Measurements from ENCODE around the gene CCDC138. TPM values are rescaled to one million over a fixed set of nuclear protein-coding genes. Genes with fewer than 3 reads are reported as not detected.

CCDC138 gene
- total RNA-seq, 2 experiments from 2014 or later: 4.7 to 5.8 TPM

DNA sequence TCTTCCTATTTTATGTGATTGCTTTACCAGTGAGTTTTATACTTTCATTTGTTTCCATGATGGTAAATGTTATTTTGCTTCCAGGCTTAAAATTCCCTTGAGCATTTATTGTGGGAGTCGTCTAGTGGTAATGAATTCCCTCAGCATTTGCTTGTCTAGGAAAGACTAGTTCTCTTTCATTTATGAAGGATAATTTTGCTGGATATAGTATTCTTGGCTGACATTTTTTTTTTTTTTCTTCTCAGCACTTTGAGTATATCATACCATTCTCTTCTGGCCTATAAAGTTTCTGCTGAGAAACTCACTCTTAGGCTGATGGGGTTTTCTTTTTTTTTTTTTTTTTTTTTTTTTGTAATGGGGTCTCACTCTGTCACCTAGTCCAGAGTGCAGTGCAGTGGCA, 103.3 kb downstream of the CCDC138 start:
- TF ChIP-seq CTCF (IDR thresholded peaks at IDR 0.05): no peak
- ATAC-seq (ENCODE audit: poor library complexity): no peak
- Histone ChIP-seq H3K36me3 (ENCODE audit: insufficient read depth, low read length) (peaks cover 5% of the 10 kb centered on the region), H3K27me3 (ENCODE audit: control insufficient read depth in 1 of 2, insufficient read depth in 2 of 2, low read length in 2 of 2) (no peaks in the 10 kb centered on the region), H3K27ac (ENCODE audit: low read depth in 1 of 2, low read length in 2 of 2) (no peak overlapping the region), H3K4me1 (ENCODE audit: insufficient read depth, low read length) (no peaks in the 10 kb centered on the region), H3K9me3 (ENCODE audit: control insufficient read depth in 1 of 2, insufficient read depth in 1 of 2, low read length in 2 of 2) (peaks cover 22 to 48% of the 10 kb centered on the region in 2 experiments), H3K4me3 (ENCODE audit: low read length) (no peak overlapping the region)
- intact Hi-C loops (cut with DNase I, micrococcal nuclease): no loop called here
- no peaks in the 10 kb centered on the region for H3K4me1 Mint-ChIP-seq (ENCODE audit: low read depth)
- CTCF ChIA-PET: no interaction called here
- no peak overlapping the region for H3K27ac Mint-ChIP-seq
- POLR2A ChIA-PET: no interaction called here
- H3K9me3 Mint-ChIP-seq: peaks cover 37% of the 10 kb centered on the region
- H3K4me3 Mint-ChIP-seq: no peak overlapping the region
- no peaks in the 10 kb centered on the region for H3K27me3 Mint-ChIP-seq
- no peak for DNase-seq
- H3K36me3 Mint-ChIP-seq (ENCODE audit: low read depth): peaks cover 60% of the 10 kb centered on the region

DNA sequence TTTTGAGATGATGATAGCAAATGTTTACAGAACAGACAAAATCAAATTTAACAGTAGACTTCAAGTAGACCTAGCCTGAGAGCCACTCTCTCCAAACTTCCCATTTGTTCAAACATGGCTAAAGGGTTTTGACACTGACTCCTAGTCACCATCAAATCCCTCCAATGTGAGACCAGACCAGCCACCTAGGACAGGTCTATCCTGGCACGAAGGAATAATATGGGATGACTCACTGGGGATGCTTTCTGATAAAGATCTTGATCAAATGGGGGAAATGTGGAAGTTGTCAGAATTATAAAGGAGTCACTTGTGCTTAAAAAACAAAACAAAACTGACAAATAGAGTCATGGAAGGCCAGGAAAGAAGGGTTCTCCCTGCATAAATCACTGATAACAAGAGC, 106.7 kb downstream of the CCDC138 start:
- Histone ChIP-seq H3K4me3 (ENCODE audit: low read length) (no peak overlapping the region), H3K4me1 (ENCODE audit: insufficient read depth, low read length) (no peaks in the 10 kb centered on the region), H3K9me3 (ENCODE audit: control insufficient read depth in 1 of 2, insufficient read depth in 1 of 2, low read length in 2 of 2) (peaks cover 23 to 41% of the 10 kb centered on the region in 2 experiments), H3K36me3 (ENCODE audit: insufficient read depth, low read length) (peaks cover 21% of the 10 kb centered on the region), H3K27ac (ENCODE audit: low read depth in 1 of 2, low read length in 2 of 2) (no peak overlapping the region), H3K27me3 (ENCODE audit: control insufficient read depth in 1 of 2, insufficient read depth in 2 of 2, low read length in 2 of 2) (no peaks in the 10 kb centered on the region)
- H3K4me1 Mint-ChIP-seq (ENCODE audit: low read depth): no peaks in the 10 kb centered on the region
- no peak for TF ChIP-seq CTCF (IDR thresholded peaks at IDR 0.05)
- ATAC-seq (ENCODE audit: poor library complexity) (no peak), DNase-seq (no peak)
- intact Hi-C loops (cut with DNase I, micrococcal nuclease): no loop called here
- no peak overlapping the region for H3K4me3 Mint-ChIP-seq
- peaks cover 83% of the 10 kb centered on the region for H3K36me3 Mint-ChIP-seq (ENCODE audit: low read depth)
- H3K27ac Mint-ChIP-seq: no peak overlapping the region
- H3K27me3 Mint-ChIP-seq: no peaks in the 10 kb centered on the region
- CTCF ChIA-PET: no interaction called here
- POLR2A ChIA-PET: no interaction called here
- peaks cover 20% of the 10 kb centered on the region for H3K9me3 Mint-ChIP-seq

GRCh38 chr2:108894766-108895165, 108.2 kb downstream of the CCDC138 start:
- no peaks in the 10 kb centered on the region for H3K4me1 Mint-ChIP-seq (ENCODE audit: low read depth)
- H3K4me3 Mint-ChIP-seq: no peak overlapping the region
- DNase-seq: no peak
- H3K27me3 Mint-ChIP-seq: no peaks in the 10 kb centered on the region
- H3K27ac Mint-ChIP-seq: no peak overlapping the region
- H3K36me3 ChIP-seq (ENCODE audit: insufficient read depth, low read length): peaks cover 21% of the 10 kb centered on the region
- POLR2A ChIA-PET: no interaction called here
- ATAC-seq (ENCODE audit: poor library complexity): no peak
- CTCF ChIA-PET: no interaction called here
- no peak for TF ChIP-seq CTCF (IDR thresholded peaks at IDR 0.05)
- H3K9me3 ChIP-seq (ENCODE audit: control insufficient read depth in 1 of 2, insufficient read depth in 1 of 2, low read length in 2 of 2): peaks cover 25 to 36% of the 10 kb centered on the region in 2 experiments
- no peak overlapping the region for H3K4me3 ChIP-seq (ENCODE audit: low read length)
- intact Hi-C loops (cut with DNase I, micrococcal nuclease): no loop called here
- H3K27ac ChIP-seq (ENCODE audit: low read depth in 1 of 2, low read length in 2 of 2): no peak overlapping the region
- H3K36me3 Mint-ChIP-seq (ENCODE audit: low read depth): peaks cover 92% of the 10 kb centered on the region
- no peaks in the 10 kb centered on the region for H3K27me3 ChIP-seq (ENCODE audit: control insufficient read depth in 1 of 2, insufficient read depth in 2 of 2, low read length in 2 of 2)
- H3K4me1 ChIP-seq (ENCODE audit: insufficient read depth, low read length): no peaks in the 10 kb centered on the region
- peaks cover 16% of the 10 kb centered on the region for H3K9me3 Mint-ChIP-seq

All from CD4-positive, alpha-beta T cell (primary cell).